Bronchial epithelial cell (primary cell): ENCODE data around the gene SHC4. TPM values are rescaled to one million over a fixed set of nuclear protein-coding genes. Genes with fewer than 3 reads are reported as not detected.

ENCODE experiments used
- DNase-seq: peaks from one replicate; pipeline ENCODE4 v3.0.0-alpha.2; 2010; ENCODE audit warnings: low read depth
- FAIRE-seq: peaks from 2 replicates; lab custom pipeline; 2011; peaks lifted over from hg19 to GRCh38; lab: Jason Lieb, UNC
- H3K27me3 ChIP-seq: 2 replicates; pipeline ENCODE4 v1.5.1; 2011; ENCODE audit warnings: low read length; ENCODE audit not compliant: control insufficient read depth, insufficient read depth
- H3K36me3 ChIP-seq: 2 replicates; pipeline ENCODE4 v1.5.1; 2011; ENCODE audit warnings: low read length; ENCODE audit not compliant: control insufficient read depth, insufficient read depth
- H3K4me3 ChIP-seq: 2 replicates; pipeline ENCODE4 v1.5.1; 2011; ENCODE audit warnings: mild to moderate bottlenecking, low read depth, low read length, control low read depth
- CTCF ChIP-seq: IDR thresholded peaks from 2 replicates; pipeline ENCODE4 v1.5.1; 2011; ENCODE audit warnings: mild to moderate bottlenecking, moderate library complexity, low read length, control low read depth, inconsistent platforms; ENCODE audit not compliant: insufficient read depth, severe bottlenecking
- total RNA-seq: library from RNA; depleted of rRNA; stranded (reverse); fragments of >200 nt; gene quantifications from 2 replicates; pipeline ENCODE4 v1.2.1, GENCODE V29; 2014

Gene SHC4
- total RNA-seq, 1 donor from 2014 or later: under 0.01 TPM

DNA sequence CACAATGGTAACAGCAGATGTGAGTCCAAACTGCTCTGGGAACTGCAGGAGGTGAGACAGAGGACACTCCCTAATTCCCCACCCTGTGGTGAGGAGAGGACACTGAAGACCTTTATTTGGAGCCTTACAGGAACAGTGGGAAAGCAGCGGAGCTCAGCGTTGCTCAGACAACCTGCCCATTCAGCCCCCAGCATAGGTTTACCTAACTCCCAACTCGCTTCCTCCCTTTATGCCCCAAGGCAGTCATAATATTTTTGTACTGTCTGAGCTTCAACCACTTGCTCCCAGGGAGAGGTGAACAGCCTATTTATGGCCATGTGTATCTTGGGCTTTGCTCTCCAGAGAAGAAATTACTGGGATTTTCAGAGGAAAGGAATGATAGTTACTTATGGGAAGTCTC, 34.1 kb downstream of the SHC4 start:
- Histone ChIP-seq H3K4me3 (no peak overlapping the region), H3K27me3 (no peaks in the 10 kb centered on the region), H3K36me3 (no peaks in the 10 kb centered on the region)
- DNase-seq: no peak
- no peak for FAIRE-seq
- TF ChIP-seq CTCF: no peak

GRCh38 chr15:48928877-48929538, 34.7 kb downstream of the SHC4 start:
- H3K4me3 ChIP-seq: no peak overlapping the region
- no peak for TF ChIP-seq CTCF
- no peak for FAIRE-seq
- H3K27me3 ChIP-seq: no peaks in the 10 kb centered on the region
- H3K36me3 ChIP-seq: no peaks in the 10 kb centered on the region
- no peak for DNase-seq

DNA sequence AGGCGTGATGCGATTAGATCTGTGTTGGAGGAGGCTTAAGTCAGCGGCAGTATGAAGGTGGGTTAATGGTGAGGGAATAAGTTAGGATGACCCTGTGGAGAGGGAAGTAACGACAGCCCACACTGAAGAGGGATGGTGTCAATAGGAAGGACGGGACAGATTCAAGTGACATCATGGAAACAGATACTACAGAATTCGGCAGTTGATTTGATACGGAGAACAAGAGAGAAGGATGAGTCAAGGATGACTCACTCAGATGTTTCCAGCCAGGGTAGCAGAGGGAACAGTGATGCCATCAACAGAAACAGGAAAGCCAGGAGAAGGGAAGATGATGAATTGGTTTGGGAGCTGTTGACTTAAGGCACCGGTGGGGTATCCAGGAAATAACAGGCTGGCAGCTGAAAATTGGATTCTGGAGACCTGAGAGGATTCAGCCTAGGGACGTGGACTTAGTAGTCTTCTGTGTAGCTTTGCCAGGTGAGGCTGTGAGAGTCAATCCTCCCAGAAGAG, 38.0 kb downstream of the SHC4 start:
- FAIRE-seq (peak; percentile 99), DNase-seq (peak; percentile 96)
- H3K4me3 ChIP-seq: no peak overlapping the region
- H3K36me3 ChIP-seq: no peaks in the 10 kb centered on the region
- H3K27me3 ChIP-seq: no peaks in the 10 kb centered on the region
- no peak for TF ChIP-seq CTCF

DNA sequence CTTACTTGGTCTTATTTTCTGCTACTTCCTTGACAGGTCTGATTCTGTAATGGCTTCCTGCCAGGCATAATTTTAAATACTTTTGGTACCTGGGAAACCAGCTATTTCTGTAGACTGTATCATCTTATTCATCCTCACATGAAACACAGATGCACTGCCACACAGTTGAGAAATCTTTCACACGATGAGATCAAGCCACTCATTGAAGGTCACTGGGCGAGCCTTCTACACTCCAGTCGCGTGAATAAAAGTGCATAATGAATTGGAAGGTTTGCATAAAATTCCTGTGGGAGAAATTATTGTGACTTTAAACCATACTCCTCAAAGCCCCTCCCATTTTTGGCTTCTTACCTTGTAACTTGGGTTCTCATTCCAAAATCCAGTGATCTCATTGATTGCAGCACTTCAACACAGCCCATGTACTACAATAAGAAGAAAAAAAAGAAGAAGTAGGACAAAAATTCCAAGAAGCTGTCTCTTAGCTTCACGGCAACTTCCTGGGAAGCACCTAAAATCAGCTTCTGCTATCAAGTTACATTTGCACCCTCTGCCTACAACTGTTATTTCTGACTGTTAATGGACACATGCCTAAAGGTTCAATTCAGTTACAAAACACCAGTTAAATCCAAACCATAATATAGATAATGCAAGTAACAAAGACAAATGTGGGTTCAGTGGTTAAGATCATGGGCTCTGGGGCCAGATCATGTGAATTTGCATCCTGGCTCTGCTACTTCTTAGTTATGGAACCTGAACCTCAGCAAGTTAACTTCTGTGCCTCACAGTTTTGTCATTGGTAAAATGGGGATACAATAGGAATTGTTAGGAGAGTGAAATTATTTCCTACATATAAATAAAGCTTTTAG, 39.0 kb downstream of the SHC4 start:
- TF ChIP-seq CTCF: no peak
- no peak for FAIRE-seq
- DNase-seq: no peak

DNA sequence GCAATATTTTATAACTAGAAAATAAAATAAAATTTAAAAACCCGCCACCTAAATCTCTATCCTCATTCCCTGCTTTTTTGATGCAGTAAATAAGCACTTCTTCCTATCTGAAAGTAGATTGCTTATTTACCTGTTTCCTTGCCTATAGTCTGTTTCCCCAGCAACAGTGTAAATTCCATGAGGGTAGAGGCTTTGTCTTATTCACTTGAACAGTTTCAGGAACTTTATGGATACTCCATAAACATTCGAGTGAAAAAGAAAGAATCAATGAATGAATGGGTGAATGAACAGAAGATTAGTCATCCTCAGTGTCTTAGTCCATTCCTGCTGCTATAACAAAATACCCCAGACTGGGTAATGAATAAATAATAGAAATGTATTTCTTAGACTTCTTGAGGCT, 41.7 kb downstream of the SHC4 start:
- H3K27me3 ChIP-seq: no peaks in the 10 kb centered on the region
- TF ChIP-seq CTCF: no peak
- DNase-seq (no peak), FAIRE-seq (no peak)
- no peaks in the 10 kb centered on the region for H3K36me3 ChIP-seq
- H3K4me3 ChIP-seq: no peak overlapping the region

More for the DNA sequence above, 39.0 kb downstream of the SHC4 start:
- Histone ChIP-seq H3K4me3 (no peak overlapping the region), H3K36me3 (no peaks in the 10 kb centered on the region), H3K27me3 (no peaks in the 10 kb centered on the region)
